NCI-H2196 (cell line): Measurements from ENCODE around the gene GFOD2.

Experiments
- DNase-seq: peaks from one replicate; lab custom pipeline; 2025; ENCODE audit not compliant: unreplicated experiment; lab: John Stamatoyannopoulos, UW

Gene GFOD2

GRCh38 chr16:67647111-67647651 is 71.9 kb downstream of the GFOD2 start:
- no peak for DNase-seq

- DNase-seq = no peak
Measured at GRCh38 chr16:67645397-67646121, 73.6 kb downstream of the GFOD2 start.

GRCh38 chr16:67644038-67644437 is 75.1 kb downstream of the GFOD2 start:
- DNase-seq = no peak

- DNase-seq = peak; percentile 65
Measured at GRCh38 chr16:67641779-67642708, 77.1 kb downstream of the GFOD2 start.

GRCh38 chr16:67637625-67638024 is 81.5 kb downstream of the GFOD2 start:
- no peak for DNase-seq

- DNase-seq = no peak
Measured at GRCh38 chr16:67636713-67637112, 82.4 kb downstream of the GFOD2 start.

GRCh38 chr16:67632415-67633172 is 86.5 kb downstream of the GFOD2 start:
- DNase-seq = no peak

GRCh38 chr16:67628216-67628615 is 90.9 kb downstream of the GFOD2 start:
- DNase-seq = no peak
